HCT116 (cell line): ENCODE data around the gene SHISA2. TPM values are rescaled to one million over a fixed set of nuclear protein-coding genes. Genes with fewer than 3 reads are reported as not detected.

Experiments used
- ATAC-seq: fragments of 200-7000 bp; cut with Tn5 transposase; 2 replicates; pipeline ENCODE4 v1.9.1; 2020; ENCODE audit warnings: mild to moderate bottlenecking, moderate library complexity
- BruUV-seq: library from RNA; stranded (reverse); fragments of 400-500 nt; replicated peaks from 2 replicates; lab custom pipeline; 2021; lab: Mats Ljungman, UMichigan
- CTCF ChIA-PET: fragments of 300-600 bp; sonication (Branson Sonifier 250); formaldehyde crosslinking; loops from one replicate; lab custom pipeline; 2021; ENCODE audit warnings: antibody characterized with exemption; lab: Charles Lee
- POLR2A ChIA-PET: fragments of 300-600, 350-600 bp; sonication (Branson Sonifier 250); formaldehyde crosslinking; loops from one replicate; lab custom pipeline; 2021; ENCODE audit warnings: antibody characterized with exemption; lab: Charles Lee
- RAD21 ChIA-PET, 2 experiments: fragments of 300-600 bp; sonication (Branson Sonifier 250); formaldehyde crosslinking; loops; one replicate each; lab custom pipeline; 2023; ENCODE audit warnings: low total read pairs in 2 of 2; ENCODE audit not compliant: uncharacterized antibody in 2 of 2, unreplicated experiment in 2 of 2, low non-redundant PET in 1 of 2; lab: Charles Lee
- DNase-seq: peaks from one replicate; pipeline ENCODE4 v3.0.0-alpha.2; 2010; ENCODE audit warnings: low read depth, low spot score
- H2AFZ ChIP-seq: fragments of 200-600 bp; shearing (Covaris generic), sonication (generic); 2 replicates; pipeline ENCODE4 v1.6.1; 2017; ENCODE audit warnings: low read depth, mixed run types, mixed read lengths, antibody characterized with exemption, low read length; ENCODE audit not compliant: poor library complexity, severe bottlenecking
- H3K27ac ChIP-seq: 2 replicates; pipeline ENCODE4 v1.5.1; 2012; ENCODE audit warnings: low read depth, low read length
- H3K27me3 ChIP-seq: fragments of 200-600 bp; sonication (generic); 2 replicates; pipeline ENCODE4 v1.6.1; 2016; ENCODE audit warnings: mixed run types, low read length, mixed read lengths; ENCODE audit not compliant: insufficient read depth
- H3K36me3 ChIP-seq, 2 experiments: fragments of 200-500 bp in 1 of 2; fragments of 200-600 bp in 1 of 2; sonication (Bioruptor generic) in 1 of 2; sonication (generic) in 1 of 2; 2 replicates each; pipeline versions ENCODE4 v1.5.1 to v1.6.1; 2014 to 2016; ENCODE audit warnings: low read length in 2 of 2, inconsistent platforms in 1 of 2, mixed read lengths in 1 of 2, mixed run types in 1 of 2; ENCODE audit not compliant: insufficient read depth in 2 of 2, control insufficient read depth in 1 of 2
- H3K4me1 ChIP-seq, 2 experiments: fragments of 200-600 bp in 1 of 2; sonication (generic) in 1 of 2; 2 replicates each; pipeline versions ENCODE4 v1.5.1 to v1.6.1; 2012 to 2017; ENCODE audit warnings: low read length in 2 of 2, inconsistent platforms in 1 of 2, mild to moderate bottlenecking in 1 of 2, mixed read lengths in 1 of 2, mixed run types in 1 of 2, moderate library complexity in 1 of 2; ENCODE audit not compliant: insufficient read depth in 2 of 2, control insufficient read depth in 1 of 2
- H3K4me2 ChIP-seq: fragments of 200-600 bp; sonication (generic); 2 replicates; pipeline ENCODE4 v1.6.1; 2017; ENCODE audit warnings: mixed run types, low read length, mixed read lengths
- H3K4me3 ChIP-seq, 2 experiments: fragments of 200-600 bp in 1 of 2; sonication (generic) in 1 of 2; replicated peaks in 1 of 2; 2 replicates each; pipeline ENCODE4 v1.5.1; 2011 to 2016; ENCODE audit warnings: low read length in 2 of 2, control low read depth in 1 of 2, low read depth in 1 of 2, mild to moderate bottlenecking in 1 of 2, mixed read lengths in 1 of 2, mixed run types in 1 of 2
- H3K79me2 ChIP-seq: fragments of 200-600 bp; sonication (generic); 2 replicates; pipeline ENCODE4 v1.6.1; 2017; ENCODE audit warnings: mild to moderate bottlenecking, mixed run types, low read length, moderate library complexity, mixed read lengths; ENCODE audit not compliant: insufficient read depth
- H3K9ac ChIP-seq: fragments of 200-600 bp; sonication (generic); 2 replicates; pipeline ENCODE4 v1.6.1; 2016; ENCODE audit warnings: low read length, mixed read lengths
- H3K9me2 ChIP-seq: fragments of 200-600 bp; sonication (generic), shearing (Covaris generic); 2 replicates; pipeline ENCODE4 v1.6.1; 2017; ENCODE audit warnings: mixed run types, mild to moderate bottlenecking, moderate library complexity; ENCODE audit not compliant: insufficient read depth
- H3K9me3 ChIP-seq, 2 experiments: fragments of 200-500 bp in 1 of 2; fragments of 200-600 bp in 1 of 2; sonication (Bioruptor generic) in 1 of 2; sonication (generic) in 1 of 2; 2 replicates each; pipeline ENCODE4 v1.6.1; 2014 to 2017; ENCODE audit warnings: low read length in 2 of 2, mixed read lengths in 2 of 2, inconsistent platforms in 1 of 2, low read depth in 1 of 2, mild to moderate bottlenecking in 1 of 2, mixed run types in 1 of 2, moderate library complexity in 1 of 2; ENCODE audit not compliant: control insufficient read depth in 1 of 2, insufficient read depth in 1 of 2
- H4K20me1 ChIP-seq: fragments of 200-600 bp; sonication (generic), shearing (Covaris generic); 2 replicates; pipeline ENCODE4 v1.6.1; 2017; ENCODE audit warnings: mixed run types, mild to moderate bottlenecking, moderate library complexity; ENCODE audit not compliant: insufficient read depth
- CBX3 ChIP-seq: IDR thresholded peaks from 2 replicates; pipeline ENCODE4 v1.6.1; 2012; ENCODE audit warnings: low read depth
- EGR1 ChIP-seq: IDR thresholded peaks from 2 replicates; pipeline ENCODE4 v1.6.1; 2012; ENCODE audit warnings: low read depth
- EZH2 ChIP-seq: fragments of 200-600 bp; sonication (generic); IDR thresholded peaks from 2 replicates; pipeline ENCODE4 v1.6.1; 2017; ENCODE audit warnings: antibody characterized with exemption, mixed run types
- EZH2phosphoT487 ChIP-seq: fragments of 200-600 bp; IDR thresholded peaks from 2 replicates; pipeline ENCODE4 v1.6.1; 2018; ENCODE audit warnings: antibody characterized with exemption, borderline replicate concordance
- JUND ChIP-seq: IDR thresholded peaks from 2 replicates; pipeline ENCODE4 v1.6.1; 2012
- POLR2AphosphoS5 ChIP-seq: IDR thresholded peaks from 2 replicates; pipeline ENCODE4 v1.6.1; 2011; ENCODE audit warnings: mild to moderate bottlenecking, low read depth, low read length, moderate library complexity
- RAD21 ChIP-seq: IDR thresholded peaks from 2 replicates; pipeline ENCODE4 v1.6.1; 2012; ENCODE audit warnings: low read depth, mild to moderate bottlenecking
- SIN3A ChIP-seq: IDR thresholded peaks from 2 replicates; pipeline ENCODE4 v1.6.1; 2012; ENCODE audit warnings: low read depth
- SP1 ChIP-seq: IDR thresholded peaks from 2 replicates; pipeline ENCODE4 v1.6.1; 2012; ENCODE audit warnings: low read depth
- ZNF274 ChIP-seq: fragments of 200-500 bp; sonication (Bioruptor generic); IDR thresholded peaks from 2 replicates; pipeline ENCODE4 v1.6.1; 2014; ENCODE audit warnings: mild to moderate bottlenecking, low read depth, low read length, inconsistent platforms
- intact Hi-C: fragments of 100-400 bp; cut with micrococcal nuclease; formaldehyde crosslinking; loops from 2 replicates; pipeline ENCODE4 v1.10.0; 2022
- total RNA-seq: library from RNA; stranded (reverse); gene quantifications from one replicate; pipeline ENCODE4 v1.2.1, GENCODE V29; 2021; ENCODE audit not compliant: unreplicated experiment
- TF ChIP-seq, protein P1 (sequence below): IDR thresholded peaks from 2 replicates; pipeline ENCODE4 v1.6.1; 2011; ENCODE audit warnings: mild to moderate bottlenecking, low read length, moderate library complexity; ENCODE audit not compliant: insufficient replicate concordance; ENCODE audit errors: extremely low read depth
- TF ChIP-seq, protein P2 (sequence below): IDR thresholded peaks from 2 replicates; pipeline ENCODE4 v1.6.1; 2012; ENCODE audit warnings: low read depth

Gene SHISA2
- total RNA-seq, 1 experiment from 2014 or later, result not detected

DNA sequence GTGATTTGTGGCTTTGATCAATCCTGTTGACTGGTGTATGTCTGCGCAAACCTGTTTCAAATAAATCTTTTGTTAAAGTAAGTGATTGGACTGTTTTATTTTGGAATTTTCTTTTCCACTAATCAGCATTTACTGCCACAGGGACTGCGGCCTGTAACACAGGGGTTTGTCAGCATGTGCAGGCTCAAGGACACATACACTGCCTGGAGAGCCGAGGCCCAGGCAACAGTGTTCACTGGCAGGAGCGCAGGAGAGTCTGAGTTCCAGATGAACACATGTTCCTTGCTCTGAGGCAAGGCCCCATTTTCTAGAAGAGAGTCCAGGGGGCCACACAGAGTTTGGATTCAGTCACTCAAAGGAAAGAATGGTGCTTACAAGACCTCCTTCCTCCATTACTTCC lies 26.0 kb downstream of the SHISA2 start:
- no peaks in the 10 kb centered on the region for H3K9me2 ChIP-seq
- ChIA-PET CTCF (no interaction called here), RAD21 (no interaction called here), POLR2A (no interaction called here)
- ATAC-seq (no peak), DNase-seq (no peak)
- H3K36me3 ChIP-seq, result no peaks in the 10 kb centered on the region
- H4K20me1 ChIP-seq, result no peaks in the 10 kb centered on the region
- H3K9ac ChIP-seq, result no peak overlapping the region
- no peak overlapping the region for H3K4me3 ChIP-seq
- no peaks in the 10 kb centered on the region for H3K4me1 ChIP-seq
- intact Hi-C loops, result no loop called here
- TF ChIP-seq, protein P1, sequence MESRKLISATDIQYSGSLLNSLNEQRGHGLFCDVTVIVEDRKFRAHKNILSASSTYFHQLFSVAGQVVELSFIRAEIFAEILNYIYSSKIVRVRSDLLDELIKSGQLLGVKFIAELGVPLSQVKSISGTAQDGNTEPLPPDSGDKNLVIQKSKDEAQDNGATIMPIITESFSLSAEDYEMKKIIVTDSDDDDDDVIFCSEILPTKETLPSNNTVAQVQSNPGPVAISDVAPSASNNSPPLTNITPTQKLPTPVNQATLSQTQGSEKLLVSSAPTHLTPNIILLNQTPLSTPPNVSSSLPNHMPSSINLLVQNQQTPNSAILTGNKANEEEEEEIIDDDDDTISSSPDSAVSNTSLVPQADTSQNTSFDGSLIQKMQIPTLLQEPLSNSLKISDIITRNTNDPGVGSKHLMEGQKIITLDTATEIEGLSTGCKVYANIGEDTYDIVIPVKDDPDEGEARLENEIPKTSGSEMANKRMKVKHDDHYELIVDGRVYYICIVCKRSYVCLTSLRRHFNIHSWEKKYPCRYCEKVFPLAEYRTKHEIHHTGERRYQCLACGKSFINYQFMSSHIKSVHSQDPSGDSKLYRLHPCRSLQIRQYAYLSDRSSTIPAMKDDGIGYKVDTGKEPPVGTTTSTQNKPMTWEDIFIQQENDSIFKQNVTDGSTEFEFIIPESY, result no peak
- no peak for TF ChIP-seq SP1
- TF ChIP-seq EGR1, result no peak
- TF ChIP-seq, protein P2, sequence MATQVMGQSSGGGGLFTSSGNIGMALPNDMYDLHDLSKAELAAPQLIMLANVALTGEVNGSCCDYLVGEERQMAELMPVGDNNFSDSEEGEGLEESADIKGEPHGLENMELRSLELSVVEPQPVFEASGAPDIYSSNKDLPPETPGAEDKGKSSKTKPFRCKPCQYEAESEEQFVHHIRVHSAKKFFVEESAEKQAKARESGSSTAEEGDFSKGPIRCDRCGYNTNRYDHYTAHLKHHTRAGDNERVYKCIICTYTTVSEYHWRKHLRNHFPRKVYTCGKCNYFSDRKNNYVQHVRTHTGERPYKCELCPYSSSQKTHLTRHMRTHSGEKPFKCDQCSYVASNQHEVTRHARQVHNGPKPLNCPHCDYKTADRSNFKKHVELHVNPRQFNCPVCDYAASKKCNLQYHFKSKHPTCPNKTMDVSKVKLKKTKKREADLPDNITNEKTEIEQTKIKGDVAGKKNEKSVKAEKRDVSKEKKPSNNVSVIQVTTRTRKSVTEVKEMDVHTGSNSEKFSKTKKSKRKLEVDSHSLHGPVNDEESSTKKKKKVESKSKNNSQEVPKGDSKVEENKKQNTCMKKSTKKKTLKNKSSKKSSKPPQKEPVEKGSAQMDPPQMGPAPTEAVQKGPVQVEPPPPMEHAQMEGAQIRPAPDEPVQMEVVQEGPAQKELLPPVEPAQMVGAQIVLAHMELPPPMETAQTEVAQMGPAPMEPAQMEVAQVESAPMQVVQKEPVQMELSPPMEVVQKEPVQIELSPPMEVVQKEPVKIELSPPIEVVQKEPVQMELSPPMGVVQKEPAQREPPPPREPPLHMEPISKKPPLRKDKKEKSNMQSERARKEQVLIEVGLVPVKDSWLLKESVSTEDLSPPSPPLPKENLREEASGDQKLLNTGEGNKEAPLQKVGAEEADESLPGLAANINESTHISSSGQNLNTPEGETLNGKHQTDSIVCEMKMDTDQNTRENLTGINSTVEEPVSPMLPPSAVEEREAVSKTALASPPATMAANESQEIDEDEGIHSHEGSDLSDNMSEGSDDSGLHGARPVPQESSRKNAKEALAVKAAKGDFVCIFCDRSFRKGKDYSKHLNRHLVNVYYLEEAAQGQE, result no peak
- no peak for TF ChIP-seq SIN3A
- TF ChIP-seq EZH2, result no peak
- no peak for TF ChIP-seq POLR2AphosphoS5
- no peak for TF ChIP-seq JUND
- TF ChIP-seq CBX3, result no peak
- no peak for TF ChIP-seq EZH2phosphoT487
- no peak for TF ChIP-seq ZNF274
- no peak for TF ChIP-seq RAD21
- no TSS peak for BruUV-seq
- no peaks in the 10 kb centered on the region for H3K79me2 ChIP-seq
- no peak overlapping the region for H2AFZ ChIP-seq
- no peaks in the 10 kb centered on the region for H3K9me3 ChIP-seq
- peaks cover 23% of the 10 kb centered on the region for H3K27me3 ChIP-seq
- H3K4me2 ChIP-seq, result no peak overlapping the region
- no peak overlapping the region for H3K27ac ChIP-seq
